NCI-H510A (cell line): ENCODE results near the gene OSBPL1A.
"Not testable (repeated sequence)": the region's sequence is repeated elsewhere in the genome, so short reads cannot be mapped to it uniquely, and the experiment has no call there.

ENCODE experiments used
- DNase-seq: peaks from one replicate; lab custom pipeline; 2025; lab: John Stamatoyannopoulos, UW

The OSBPL1A gene

GRCh38 chr18:24397131-24397693, 412 bp downstream of the OSBPL1A start:
- DNase-seq: peak; percentile 10

DNA sequence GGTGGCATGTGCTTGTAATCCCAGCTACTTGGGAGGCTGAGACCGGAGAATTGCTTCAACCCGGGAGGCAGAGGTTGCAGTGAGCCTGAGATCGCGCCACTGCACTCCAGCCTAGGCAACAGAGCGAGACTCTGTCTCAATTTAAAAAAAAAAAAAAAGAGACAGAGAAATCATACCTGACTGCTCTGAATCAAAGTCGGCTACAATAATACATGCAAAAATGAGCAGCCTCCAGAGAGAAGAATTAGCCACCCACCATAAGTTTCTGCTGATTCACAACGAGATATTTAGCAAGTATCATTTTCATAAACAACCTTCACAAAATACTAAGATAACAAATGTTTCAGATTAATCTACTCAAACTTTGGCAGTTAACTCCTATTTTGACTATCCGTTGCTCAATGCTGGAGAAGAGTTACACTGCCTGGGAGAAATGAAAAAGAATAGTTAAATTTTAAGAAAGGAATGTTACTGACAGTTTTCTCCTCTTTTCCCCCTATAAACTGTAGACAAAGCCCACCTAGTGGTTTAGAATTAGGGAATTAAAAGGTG, 1.5 kb downstream of the OSBPL1A start:
- DNase-seq: no peak

DNA sequence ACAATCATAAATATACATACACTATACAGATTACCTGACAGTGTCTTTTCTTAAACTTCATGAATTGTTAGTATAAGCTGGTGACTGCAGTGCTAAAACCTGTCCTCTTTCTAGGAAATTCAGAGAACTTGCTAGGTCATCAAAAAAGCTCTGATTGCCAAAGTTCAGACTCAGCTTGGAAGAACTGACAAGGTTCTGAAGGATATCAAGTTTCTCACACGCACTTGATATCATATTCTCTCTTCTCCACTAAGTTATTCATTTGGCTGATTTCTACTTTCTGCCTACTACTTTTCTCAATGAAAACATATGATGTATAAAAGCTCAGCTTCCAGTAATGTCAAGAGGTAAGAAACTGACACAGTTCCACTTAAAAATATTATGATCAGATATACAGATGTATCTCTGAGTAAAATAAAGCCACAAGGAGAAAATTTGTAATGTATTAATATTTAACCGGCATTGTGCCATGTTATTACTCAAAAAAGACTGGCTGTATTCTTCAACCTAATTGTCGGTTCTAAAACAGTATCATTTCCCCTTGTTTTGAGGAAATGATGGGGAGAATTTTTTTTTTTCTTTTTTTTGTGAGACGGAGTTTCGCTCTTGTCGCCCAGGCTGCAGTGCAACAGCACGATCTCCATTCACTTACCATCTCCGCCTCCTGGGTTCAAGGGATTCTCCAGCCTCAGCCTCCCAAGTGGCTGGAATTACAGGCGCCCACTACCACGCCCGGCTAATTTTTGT, 2.4 kb downstream of the OSBPL1A start:
- no peak for DNase-seq

DNA sequence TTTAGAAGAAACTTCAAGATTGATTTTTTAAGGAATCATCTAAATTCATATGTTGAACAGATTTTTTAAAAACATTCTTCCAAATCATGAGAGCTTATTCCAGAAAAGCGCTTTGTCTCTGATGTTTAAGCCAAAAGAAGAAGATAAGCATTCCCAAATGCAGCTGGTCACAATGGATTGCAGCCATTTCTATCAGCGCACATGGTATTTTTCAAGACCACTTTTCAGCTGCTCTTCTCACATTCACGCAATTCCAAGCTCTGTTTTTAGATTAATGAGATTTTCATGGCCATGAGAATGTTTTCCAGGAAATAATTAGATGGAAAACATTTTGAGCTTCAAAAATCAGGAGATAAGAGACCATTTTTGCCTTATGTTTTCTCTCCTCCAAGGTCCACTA, 8.7 kb downstream of the OSBPL1A start:
- no peak for DNase-seq

DNA sequence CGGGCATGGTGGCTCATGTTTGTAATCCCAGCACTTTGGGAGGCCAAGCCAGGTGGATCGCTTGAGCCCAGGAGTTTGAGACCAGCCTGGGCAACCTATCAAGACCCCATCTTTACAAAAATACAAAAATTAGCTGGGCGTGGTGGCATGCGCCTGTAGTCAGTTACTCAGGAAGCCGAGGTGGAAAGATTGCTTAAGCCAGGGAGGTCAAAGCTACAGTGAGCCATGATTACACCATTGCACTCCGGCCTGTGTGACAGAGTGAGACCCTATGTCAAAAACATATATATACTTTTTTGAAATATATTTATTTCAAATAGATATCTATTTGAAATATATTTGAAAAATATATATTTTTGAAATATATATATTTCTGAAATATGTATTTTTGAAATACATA, 10.9 kb downstream of the OSBPL1A start:
- no peak for DNase-seq

- DNase-seq: no peak
Measured at GRCh38 chr18:24381126-24381525, 16.5 kb downstream of the OSBPL1A start.

DNA sequence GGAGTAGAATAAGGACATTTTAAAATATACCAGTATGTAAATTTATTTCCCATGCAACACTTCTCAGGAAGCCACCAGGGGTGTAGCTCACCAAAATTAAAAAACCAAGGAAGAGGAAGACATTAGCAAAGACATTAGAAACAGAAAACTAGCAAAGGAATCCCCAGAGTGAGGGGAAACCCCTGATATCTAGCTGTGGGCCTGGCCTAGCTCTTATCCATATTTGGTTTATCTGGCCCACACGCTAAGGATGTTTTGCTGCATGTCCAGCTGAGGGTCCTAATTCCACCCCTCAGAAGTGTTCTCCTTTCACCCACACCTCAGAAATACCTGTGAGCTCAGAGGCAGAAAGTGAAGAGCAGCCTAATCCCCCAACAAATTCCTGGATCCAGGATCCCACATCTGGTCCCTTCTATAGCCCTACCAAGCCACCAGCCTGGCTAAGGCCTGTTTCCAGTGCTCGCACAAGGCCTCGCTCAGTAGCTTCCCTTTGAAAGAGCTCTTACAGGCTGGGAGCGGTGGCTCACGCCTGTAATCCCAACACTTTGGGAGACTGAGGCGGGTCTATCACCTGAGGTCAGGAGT, 17.4 kb downstream of the OSBPL1A start:
- DNase-seq: no peak

DNA sequence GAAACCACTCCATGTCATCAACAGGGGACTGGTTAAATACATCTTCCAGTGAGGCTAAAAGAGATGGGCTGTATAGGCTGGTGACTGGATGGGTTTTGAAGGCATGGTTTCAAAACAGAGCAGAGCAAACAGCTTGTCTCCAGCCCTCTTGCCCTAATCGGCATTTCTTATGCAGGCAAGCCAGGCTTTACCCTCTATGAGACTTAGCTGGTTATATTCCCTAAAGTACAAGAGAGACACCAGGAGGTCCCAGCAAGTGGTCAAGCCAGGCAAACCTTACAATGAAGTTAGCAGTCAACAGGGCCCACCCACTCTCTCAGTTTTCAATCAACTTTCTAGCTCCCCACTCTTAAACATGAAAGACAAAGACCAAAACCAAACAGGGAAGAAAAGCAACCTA, 19.0 kb downstream of the OSBPL1A start:
- DNase-seq: no peak

GRCh38 chr18:24376531-24376930, 21.1 kb downstream of the OSBPL1A start:
- DNase-seq: not testable (repeated sequence)

DNA sequence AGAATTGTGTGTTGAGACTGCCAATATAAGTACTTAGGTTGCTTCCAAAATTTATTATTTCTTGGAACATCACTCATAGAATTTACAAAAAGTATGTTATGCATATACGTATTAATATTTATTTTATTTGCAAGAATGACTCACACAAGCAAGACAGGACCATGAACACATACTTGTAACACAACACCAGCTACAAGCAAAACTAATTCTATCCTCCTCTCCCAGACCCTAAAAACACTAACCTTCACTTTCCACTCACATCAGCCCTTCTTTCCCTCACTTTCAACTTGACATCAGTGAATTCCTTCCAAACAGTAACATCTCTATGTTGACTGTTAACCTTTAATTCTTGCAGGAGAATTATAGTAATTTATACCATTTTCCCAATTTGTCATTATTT, 24.3 kb downstream of the OSBPL1A start:
- no peak for DNase-seq

GRCh38 chr18:24372279-24372872, 25.2 kb downstream of the OSBPL1A start:
- no peak for DNase-seq

GRCh38 chr18:24370120-24370519, 27.5 kb downstream of the OSBPL1A start:
- no peak for DNase-seq

- no peak for DNase-seq
Measured at GRCh38 chr18:24369426-24369825, 28.2 kb downstream of the OSBPL1A start.

- no peak for DNase-seq
Measured at GRCh38 chr18:24368749-24369148, 28.9 kb downstream of the OSBPL1A start.

GRCh38 chr18:24366328-24366727, 31.3 kb downstream of the OSBPL1A start:
- no peak for DNase-seq

GRCh38 chr18:24364177-24364576, 33.4 kb downstream of the OSBPL1A start:
- DNase-seq: no peak

- DNase-seq: no peak
Measured at GRCh38 chr18:24362757-24363156, 34.9 kb downstream of the OSBPL1A start.

DNA sequence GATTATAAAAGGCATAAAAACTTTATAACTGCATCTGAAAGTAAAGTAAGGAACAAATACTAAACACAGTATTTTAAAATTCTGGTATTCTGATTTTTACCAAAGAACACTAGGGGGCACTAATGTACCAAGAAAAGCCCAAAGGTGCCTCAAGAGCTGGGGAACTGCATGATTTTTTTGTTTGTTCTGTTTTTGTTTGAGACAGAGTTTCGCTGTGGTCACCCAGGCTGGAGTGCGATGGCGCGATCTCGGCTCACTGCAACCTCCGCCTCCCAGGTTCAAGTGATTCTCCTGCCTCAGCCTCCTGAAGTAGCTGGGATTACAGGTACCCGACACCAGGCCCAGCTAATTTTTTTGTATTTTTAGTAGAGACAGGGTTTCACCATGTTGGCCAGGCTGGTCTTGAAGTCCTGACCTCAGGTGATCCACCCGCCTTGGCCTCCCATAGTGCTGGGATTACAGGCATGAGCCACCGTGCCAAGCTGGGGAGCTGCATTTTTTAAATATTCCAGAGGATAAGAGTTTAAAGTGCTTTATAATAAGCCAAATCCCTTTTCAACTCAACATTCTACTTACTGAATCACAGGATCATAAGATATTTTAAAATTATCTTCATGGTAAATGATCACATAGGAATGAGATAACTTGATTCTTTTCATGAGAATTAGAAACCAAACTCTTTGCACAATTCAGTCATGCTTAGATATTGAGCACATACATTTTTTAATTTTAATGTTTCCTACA, 37.7 kb downstream of the OSBPL1A start:
- DNase-seq: not testable (repeated sequence)

GRCh38 chr18:24354278-24354677, 43.3 kb downstream of the OSBPL1A start:
- DNase-seq: no peak

DNA sequence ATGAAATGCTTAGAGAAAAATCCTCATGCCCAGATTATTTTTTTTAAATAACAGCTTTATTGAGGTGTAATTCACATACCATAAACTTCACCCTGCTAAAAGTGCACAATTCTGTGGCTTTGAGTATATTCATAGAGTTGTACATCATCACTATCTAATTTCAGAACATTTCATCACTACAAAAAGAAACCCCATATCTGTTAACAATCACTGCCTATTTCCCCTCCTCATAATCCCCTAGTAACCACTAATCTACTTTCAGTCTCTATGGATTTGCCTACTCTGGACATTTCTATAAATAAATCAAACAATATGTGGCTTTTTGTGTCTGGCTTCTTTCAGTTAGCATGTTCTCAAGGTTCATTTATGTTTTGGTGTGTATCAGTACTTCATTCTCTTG, 51.4 kb downstream of the OSBPL1A start:
- DNase-seq: no peak

DNA sequence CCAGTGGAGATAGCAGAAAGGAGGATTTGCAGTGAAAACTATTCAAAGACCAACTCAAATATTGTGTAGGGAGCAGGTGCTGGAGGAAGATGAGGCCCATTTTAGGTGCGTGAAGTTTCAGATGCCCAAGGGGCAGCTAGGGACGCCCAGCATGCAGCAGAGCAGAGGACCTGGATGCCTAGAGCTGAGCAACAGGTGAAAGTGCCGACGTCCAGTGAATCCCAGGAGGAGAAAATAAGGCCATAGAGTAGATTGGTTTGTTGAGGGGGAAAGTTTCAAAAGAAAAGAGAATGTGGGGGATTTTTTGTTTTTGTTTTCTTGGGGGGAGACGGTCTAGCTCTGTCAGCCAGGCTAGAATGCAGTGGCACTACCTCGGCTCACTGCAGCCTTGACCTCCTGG, 53.1 kb downstream of the OSBPL1A start:
- DNase-seq: no peak

DNA sequence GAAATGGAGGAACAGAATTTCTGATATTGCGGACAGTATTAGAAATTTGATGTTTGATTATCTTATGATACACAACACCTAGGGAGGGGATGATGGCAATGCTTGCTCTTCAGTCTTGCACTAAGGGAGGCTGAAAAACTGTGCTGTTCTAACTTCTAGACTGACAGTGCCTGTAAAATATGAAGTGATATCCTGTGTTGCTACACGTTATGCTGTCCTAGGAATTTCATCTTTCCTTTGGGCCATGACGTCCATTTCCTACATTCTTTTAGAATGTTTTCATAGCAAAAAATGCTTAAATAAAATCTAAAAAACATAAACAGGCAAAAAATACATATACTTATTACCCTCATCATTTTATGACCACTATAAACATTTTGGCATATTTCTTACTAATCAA, 55.3 kb downstream of the OSBPL1A start:
- DNase-seq: no peak
